SK-N-MC (cell line): ENCODE measurements around the gene TFR2.

Experiments used
- EZH2 ChIP-seq: fragments of 200-600 bp; sonication (generic); IDR thresholded peaks from one replicate; pipeline ENCODE4 v1.6.1; 2017; ENCODE audit warnings: antibody characterized with exemption
- POLR2AphosphoS5 ChIP-seq: IDR thresholded peaks from 2 replicates; pipeline ENCODE4 v1.6.1; 2012; ENCODE audit warnings: mild to moderate bottlenecking, low read depth, low read length, borderline replicate concordance

- TF ChIP-seq POLR2AphosphoS5: no peak
- TF ChIP-seq EZH2: no peak
These were observed 42.5 kb upstream of the TFR2 start for GRCh38 chr7:100683659-100684533.
